ENCODE data around the gene HRCT1.

The HRCT1 gene

DNA sequence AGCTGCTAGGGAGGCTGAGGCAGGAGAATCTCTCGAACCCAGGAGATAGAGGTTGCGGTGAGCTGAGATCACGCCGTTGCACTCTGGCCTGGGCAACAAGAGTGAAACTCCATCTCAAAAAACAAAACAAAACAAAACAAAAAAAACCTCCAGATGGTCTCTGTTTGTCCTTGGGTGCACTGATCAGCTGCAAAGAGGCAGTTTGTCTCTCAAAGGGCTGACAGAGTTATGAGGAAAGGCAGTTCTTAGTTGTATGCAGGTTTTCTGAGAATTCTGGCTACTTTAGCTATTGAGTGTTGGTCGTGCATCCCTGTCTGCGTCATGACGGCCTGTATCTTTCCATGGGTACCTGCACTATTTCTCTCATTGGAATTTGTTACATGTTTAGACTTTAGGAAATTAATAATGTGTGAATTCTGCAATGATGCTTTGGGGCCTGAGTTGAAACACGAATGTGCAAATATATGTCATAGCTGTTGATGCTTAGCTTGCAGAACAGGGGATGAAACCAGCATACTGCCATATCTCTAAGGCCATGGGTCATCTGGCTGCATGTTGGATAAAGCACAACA is 33.8 kb downstream of the HRCT1 start:
- TF ChIP-seq CTCF (IDR thresholded peaks at IDR 0.05; ENCODE audit: low read depth, low read length), result no peak
- no peak overlapping the region for H3K4me3 ChIP-seq (ENCODE audit: low read depth, low read length)

- no peak overlapping the region for H3K4me3 ChIP-seq (ENCODE audit: low read depth, low read length)
- TF ChIP-seq CTCF (IDR thresholded peaks at IDR 0.05; ENCODE audit: low read depth, low read length), result no peak
These were observed 34.7 kb downstream of the HRCT1 start for GRCh38 chr9:35940458-35941407.

- no peak for TF ChIP-seq CTCF (IDR thresholded peaks at IDR 0.05; ENCODE audit: low read depth, low read length)
- no peak overlapping the region for H3K4me3 ChIP-seq (ENCODE audit: low read depth, low read length)
These were observed 36.3 kb downstream of the HRCT1 start for GRCh38 chr9:35942286-35942685.

DNA sequence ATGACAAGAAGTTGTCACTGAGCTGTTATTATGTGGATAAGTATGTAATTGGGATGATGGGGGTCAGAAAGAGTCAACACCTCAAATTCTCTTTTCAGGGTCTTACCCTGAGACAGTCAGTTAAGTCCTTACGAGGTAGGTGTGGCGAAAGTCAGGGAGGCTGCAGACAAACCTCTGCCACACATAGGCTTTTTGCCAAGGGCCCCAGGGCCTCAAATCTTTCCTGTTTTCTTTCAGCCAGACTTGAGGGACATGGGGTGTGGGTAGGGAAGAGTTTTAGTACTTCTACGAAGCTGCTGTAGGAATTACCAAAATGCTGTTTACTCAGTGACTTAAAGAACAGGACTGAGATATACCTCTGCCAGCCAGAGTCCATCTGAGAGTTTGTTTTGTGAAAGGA is 38.2 kb downstream of the HRCT1 start:
- no peak for TF ChIP-seq CTCF (IDR thresholded peaks at IDR 0.05; ENCODE audit: low read depth, low read length)
- no peak overlapping the region for H3K4me3 ChIP-seq (ENCODE audit: low read depth, low read length)

DNA sequence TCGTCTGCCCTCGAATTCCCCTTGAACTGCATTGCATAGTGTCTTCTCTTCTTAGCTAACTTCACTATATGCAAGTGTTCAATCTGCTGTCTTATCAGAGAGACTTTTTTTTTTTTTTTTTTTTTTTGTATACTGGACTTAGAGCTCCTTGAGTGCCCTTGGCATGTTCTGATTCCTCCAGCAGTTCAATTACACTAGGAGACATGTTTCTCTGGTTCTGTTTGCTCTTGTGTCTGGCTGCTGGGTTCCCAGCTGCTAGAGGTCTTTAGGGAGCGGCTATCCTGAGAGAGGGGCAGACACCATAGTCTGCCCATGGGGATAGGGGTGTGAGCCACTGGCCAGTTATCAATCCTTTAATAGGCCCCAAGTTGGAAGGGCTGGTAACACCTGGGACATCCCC is 38.8 kb downstream of the HRCT1 start:
- no peak for TF ChIP-seq CTCF (IDR thresholded peaks at IDR 0.05; ENCODE audit: low read depth, low read length)
- H3K4me3 ChIP-seq (ENCODE audit: low read depth, low read length), result no peak overlapping the region

DNA sequence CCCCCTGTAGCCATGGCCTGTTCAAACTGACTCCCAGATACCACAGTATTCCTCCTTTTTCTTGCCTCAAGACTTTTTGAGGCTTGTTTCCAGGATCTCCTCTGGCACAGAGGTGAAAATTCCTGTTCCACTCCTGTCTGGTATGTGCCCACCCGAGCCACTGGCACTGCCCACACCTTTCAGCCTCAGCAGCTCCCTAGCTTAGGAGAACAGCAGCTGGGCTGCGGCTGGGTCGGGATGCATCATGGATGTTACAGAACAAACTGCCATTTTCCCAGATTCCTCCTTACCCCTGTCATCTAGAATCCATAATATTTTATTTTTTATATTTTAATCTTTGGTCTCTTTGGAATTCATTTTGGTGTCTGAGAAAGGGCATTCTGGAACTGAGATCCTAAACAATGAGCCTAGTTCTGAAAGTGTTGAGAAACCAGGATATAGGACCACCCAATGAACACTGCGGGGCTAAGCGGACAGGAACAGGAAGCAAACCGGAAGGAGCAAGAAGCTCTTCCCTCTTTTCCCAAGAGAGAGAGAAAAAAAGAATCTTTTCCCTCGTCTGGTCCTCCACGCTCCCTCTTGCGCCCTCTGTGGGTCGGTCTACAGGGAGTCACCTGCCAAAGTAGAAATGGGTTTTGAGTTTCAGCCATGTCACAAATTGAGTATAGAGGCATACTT is 39.5 kb downstream of the HRCT1 start:
- H3K4me3 ChIP-seq (ENCODE audit: low read depth, low read length), result no peak overlapping the region
- TF ChIP-seq CTCF (IDR thresholded peaks at IDR 0.05; ENCODE audit: low read depth, low read length), result peak; percentile 93

GRCh38 chr9:35948451-35948850 is 42.4 kb downstream of the HRCT1 start:
- no peak for TF ChIP-seq CTCF (IDR thresholded peaks at IDR 0.05; ENCODE audit: low read depth, low read length)

More at GRCh38 chr9:35948451-35948850, 42.4 kb downstream of the HRCT1 start:
- H3K4me3 ChIP-seq (ENCODE audit: low read depth, low read length), result no peak overlapping the region
